A549 treated with Hydrocortisone at 1 μM for 4 hours (cell line): ENCODE results near the gene LINC00632. TPM values are rescaled to one million over a fixed set of nuclear protein-coding genes. Genes with fewer than 3 reads are reported as not detected.

Experiments
- total RNA-seq: library from RNA; stranded (reverse); fragments of 200-300 nt; extraction: Qiagen RNA extraction; gene quantifications from 5 replicates; pipeline ENCODE4 v1.2.3, GENCODE V29; 2022

The LINC00632 gene
- total RNA-seq = 0.94 to 1.7 TPM (median 1.4 TPM) in 5 replicates

DNA sequence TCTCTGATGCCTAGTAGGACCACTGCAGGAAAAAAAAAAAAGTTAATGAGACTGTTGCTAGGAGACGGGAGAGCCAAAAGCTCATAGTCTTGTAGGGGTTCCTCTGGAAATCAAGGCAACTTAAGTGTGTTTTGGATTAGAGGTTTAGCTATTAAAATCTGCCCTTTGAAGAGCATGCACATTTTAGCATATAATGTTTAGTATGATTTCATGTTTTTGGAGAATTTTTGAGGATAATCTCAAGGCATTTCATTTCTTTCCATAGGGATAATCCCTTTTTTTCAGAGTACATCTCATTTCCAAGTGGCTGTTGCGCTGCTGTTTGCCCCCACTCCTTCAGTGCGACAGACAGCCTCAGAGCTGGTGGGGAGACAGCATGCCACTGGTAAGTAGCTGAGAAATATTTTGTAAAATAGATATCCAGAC lies at the start of gene LINC00632:
LINC00632 (plus strand) TSS at position 339 of the 426 bp plus-strand sequence.

Other genes starting within 250 kb of the LINC00632 start
- not detected in 5 replicates for gene SOX3, start 204.7 kb upstream of the LINC00632 start, total RNA-seq